HEK293 (cell line): Measurements from ENCODE around the gene NCOA3.

Source experiments
- CTCF ChIA-PET: fragments of 350-600 bp; formaldehyde crosslinking; extraction: SDS; loops from one replicate; lab custom pipeline; 2021; ENCODE audit warnings: antibody characterized with exemption; lab: Yijun Ruan, JAX
- POLR2A ChIA-PET: fragments of 300-600 bp; formaldehyde crosslinking; extraction: SDS; loops from one replicate; lab custom pipeline; 2020; ENCODE audit warnings: antibody characterized with exemption, inconsistent platforms; lab: Yijun Ruan, JAX
- H3K27ac ChIP-seq: fragments of 200-500 bp; sonication (Bioruptor generic); 2 replicates; pipeline ENCODE4 v1.5.1; 2014; ENCODE audit warnings: low read depth, low read length, control low read depth, inconsistent platforms; ENCODE audit errors: extremely low read depth
- H3K36me3 ChIP-seq, 2 experiments: fragments of 200-500 bp in 1 of 2; sonication (Bioruptor generic) in 1 of 2; 1 replicate in 1 of 2; 2 replicates in 1 of 2; pipeline ENCODE4 v1.5.1; 2014 to 2017; ENCODE audit warnings: inconsistent platforms in 2 of 2, low read length in 2 of 2; ENCODE audit not compliant: control insufficient read depth in 2 of 2, insufficient read depth in 1 of 2
- H3K4me1 ChIP-seq: fragments of 200-500 bp; sonication (Bioruptor generic); 2 replicates; pipeline ENCODE4 v1.5.1; 2014; ENCODE audit warnings: mild to moderate bottlenecking, low read length, inconsistent platforms; ENCODE audit not compliant: control insufficient read depth, insufficient read depth
- H3K4me3 ChIP-seq: 2 replicates; pipeline ENCODE4 v1.5.1; 2011; ENCODE audit warnings: low read depth, mild to moderate bottlenecking, control low read depth, low read length, moderate library complexity
- H3K9me3 ChIP-seq: fragments of 200-500 bp; sonication (Bioruptor generic); 2 replicates; pipeline ENCODE4 v1.5.1; 2014; ENCODE audit warnings: low read depth, low read length, inconsistent platforms; ENCODE audit not compliant: control insufficient read depth, insufficient read depth
- ATF2 ChIP-seq: fragments of 450-650 bp; formaldehyde crosslinking; IDR thresholded peaks from 2 replicates; pipeline ENCODE4 v1.5.1; 2016; ENCODE audit warnings: missing biosample characterization, missing genetic modification characterization, low read depth
- FEZF1 ChIP-seq: fragments of 450-650 bp; formaldehyde crosslinking; IDR thresholded peaks from 2 replicates; pipeline ENCODE4 v1.5.1; 2016; ENCODE audit warnings: missing biosample characterization, missing genetic modification characterization
- GFI1B ChIP-seq: fragments of 450-650 bp; formaldehyde crosslinking; IDR thresholded peaks from 2 replicates; pipeline ENCODE4 v1.5.1; 2016; ENCODE audit warnings: missing biosample characterization, missing genetic modification characterization
- YY1 ChIP-seq: fragments of 450-650 bp; formaldehyde crosslinking; IDR thresholded peaks from 2 replicates; pipeline ENCODE4 v1.5.1; 2018; ENCODE audit warnings: missing biosample characterization, missing genetic modification characterization
- YY2 ChIP-seq: fragments of 450-650 bp; formaldehyde crosslinking; IDR thresholded peaks from 2 replicates; pipeline ENCODE4 v1.5.1; 2016; ENCODE audit warnings: missing biosample characterization, missing genetic modification characterization
- ZBTB26 ChIP-seq: fragments of 450-650 bp; formaldehyde crosslinking; optimal IDR thresholded peaks from 2 replicates; pipeline ENCODE3; 2016; ENCODE audit warnings: missing biosample characterization, mild to moderate bottlenecking, missing genetic modification characterization
- ZBTB6 ChIP-seq: fragments of 450-650 bp; formaldehyde crosslinking; IDR thresholded peaks from 2 replicates; pipeline ENCODE4 v1.5.1; 2017; ENCODE audit warnings: missing biosample characterization, missing genetic modification characterization
- ZFP37 ChIP-seq: fragments of 450-650 bp; formaldehyde crosslinking; IDR thresholded peaks from 2 replicates; pipeline ENCODE4 v1.5.1; 2016; ENCODE audit warnings: missing biosample characterization, missing genetic modification characterization
- ZNF148 ChIP-seq: fragments of 450-650 bp; formaldehyde crosslinking; IDR thresholded peaks from 2 replicates; pipeline ENCODE4 v1.5.0; 2017; ENCODE audit warnings: missing biosample characterization, missing genetic modification characterization, borderline replicate concordance
- ZNF2 ChIP-seq: fragments of 450-650 bp; formaldehyde crosslinking; IDR thresholded peaks from 2 replicates; pipeline ENCODE4 v1.5.1; 2016; ENCODE audit warnings: missing biosample characterization, missing genetic modification characterization
- ZNF362 ChIP-seq: fragments of 450-650 bp; formaldehyde crosslinking; IDR thresholded peaks from 2 replicates; pipeline ENCODE4 v1.5.1; 2016; ENCODE audit warnings: missing biosample characterization, missing genetic modification characterization
- ZNF416 ChIP-seq: fragments of 450-650 bp; formaldehyde crosslinking; IDR thresholded peaks from 2 replicates; pipeline ENCODE4 v1.5.1; 2016; ENCODE audit warnings: missing biosample characterization, missing genetic modification characterization
- ZNF426 ChIP-seq: fragments of 450-650 bp; formaldehyde crosslinking; IDR thresholded peaks from 2 replicates; pipeline ENCODE4 v1.5.1; 2017; ENCODE audit warnings: missing biosample characterization, missing genetic modification characterization, mild to moderate bottlenecking, inconsistent platforms, moderate library complexity
- ZNF549 ChIP-seq: fragments of 450-650 bp; IDR thresholded peaks from 2 replicates; pipeline ENCODE4 v1.5.1; 2018; ENCODE audit warnings: missing biosample characterization, missing genetic modification characterization, mild to moderate bottlenecking, inconsistent platforms, moderate library complexity
- ZNF558 ChIP-seq: fragments of 450-650 bp; formaldehyde crosslinking; IDR thresholded peaks from 2 replicates; pipeline ENCODE4 v1.5.1; 2016; ENCODE audit warnings: missing biosample characterization, missing genetic modification characterization
- ZNF639 ChIP-seq: fragments of 450-650 bp; formaldehyde crosslinking; IDR thresholded peaks from 2 replicates; pipeline ENCODE4 v1.5.1; 2016; ENCODE audit warnings: missing biosample characterization, missing genetic modification characterization
- ZNF837 ChIP-seq: fragments of 450-650 bp; formaldehyde crosslinking; IDR thresholded peaks from 2 replicates; pipeline ENCODE4 v1.5.1; 2016; ENCODE audit warnings: missing biosample characterization, missing genetic modification characterization
- ZSCAN4 ChIP-seq: fragments of 450-650 bp; formaldehyde crosslinking; IDR thresholded peaks from 2 replicates; pipeline ENCODE4 v1.5.1; 2017; ENCODE audit warnings: missing biosample characterization, missing genetic modification characterization

The NCOA3 gene

GRCh38 chr20:47638851-47639250, 137.2 kb downstream of the NCOA3 start:
- TF ChIP-seq GFI1B (tag by site-specific recombination) = no peak
- no peak for TF ChIP-seq ZNF426 (tag by site-specific recombination)
- no peak for TF ChIP-seq ZNF558 (tag by site-specific recombination)
- no peak for TF ChIP-seq ZNF148
- CTCF ChIA-PET = no interaction called here
- no peaks in the 10 kb centered on the region for H3K4me1 ChIP-seq
- no peaks in the 10 kb centered on the region for H3K9me3 ChIP-seq
- POLR2A ChIA-PET = no interaction called here
- H3K36me3 ChIP-seq = peaks cover 0 to 50% of the 10 kb centered on the region in 2 experiments; a peak in 2 of 3 replicates
- H3K4me3 ChIP-seq = no peak overlapping the region
- no peak overlapping the region for H3K27ac ChIP-seq

- H3K27ac ChIP-seq = no peak overlapping the region
- H3K4me1 ChIP-seq = no peaks in the 10 kb centered on the region
- no peaks in the 10 kb centered on the region for H3K9me3 ChIP-seq
- POLR2A ChIA-PET = no interaction called here
- no peak overlapping the region for H3K4me3 ChIP-seq
- TF ChIP-seq FEZF1 (tag by site-specific recombination) = no peak
- TF ChIP-seq ZNF362 = no peak
- TF ChIP-seq ZNF549 (tag by site-specific recombination) = no peak
- TF ChIP-seq ATF2 = no peak
- TF ChIP-seq ZBTB26 (tag by site-specific recombination) = no peak
- TF ChIP-seq ZFP37 = no peak
- no peak for TF ChIP-seq ZSCAN4
- TF ChIP-seq ZNF639 = no peak
- no peak for TF ChIP-seq YY1 (tag by site-specific recombination)
- TF ChIP-seq ZBTB6 (tag by site-specific recombination) = no peak
- TF ChIP-seq ZNF837 (tag by site-specific recombination) = no peak
- no peak for TF ChIP-seq ZNF2 (tag by site-specific recombination)
- TF ChIP-seq ZNF416 (tag by site-specific recombination) = no peak
- TF ChIP-seq YY2 (tag by site-specific recombination) = no peak
- CTCF ChIA-PET = interaction anchor here (0.6 to 0.8 kb wide), 2 partner anchors 22 to 585 kb away, joined by 3 to 4 read pairs; no protein-coding TSS in a partner anchor
- peaks cover 0 to 43% of the 10 kb centered on the region in 2 experiments; a peak in 2 of 3 replicates for H3K36me3 ChIP-seq
Observed at GRCh38 chr20:47642118-47642517, 140.4 kb downstream of the NCOA3 start.
